MCF 10A (cell line): Measurements from ENCODE around the gene TCAF1. TPM values are rescaled to one million over a fixed set of nuclear protein-coding genes. Genes with fewer than 3 reads are reported as not detected.
A peak's percentile ranks its signal among the peaks of the same experiment; 100 is the strongest.

ENCODE experiments used
- Bru-seq: library from RNA; stranded (reverse); fragments of 400-500 nt; gene quantifications from one replicate; lab custom pipeline; 2021; lab: Mats Ljungman, UMichigan
- BruChase-seq, 2 experiments: library from RNA; stranded (reverse); fragments of 400-500 nt; gene quantifications; one replicate each; lab custom pipeline; 2021; lab: Mats Ljungman, UMichigan
- BruUV-seq: library from RNA; stranded (reverse); fragments of 400-500 nt; replicated peaks from 2 replicates; lab custom pipeline; 2021; lab: Mats Ljungman, UMichigan
- CTCF ChIA-PET: fragments of 300-600 bp; sonication (Branson Sonifier 250); formaldehyde crosslinking; extraction: SDS; loops from one replicate; lab custom pipeline; 2021; ENCODE audit warnings: antibody characterized with exemption, inconsistent platforms; lab: Yijun Ruan, JAX
- POLR2A ChIA-PET: fragments of 300-600, 350-650 bp; sonication (Branson Sonifier 250); formaldehyde crosslinking; extraction: SDS; loops from one replicate; lab custom pipeline; 2020; ENCODE audit warnings: antibody characterized with exemption, inconsistent platforms; lab: Yijun Ruan, JAX
- DNase-seq: peaks from one replicate; pipeline ENCODE4 v3.0.0-alpha.2; 2018; ENCODE audit not compliant: unreplicated experiment
- H3K27ac Mint-ChIP-seq: one replicate; pipeline ENCODE4 v1.8.0; 2022; ENCODE audit warnings: mild to moderate bottlenecking, low read depth, mixed read lengths; ENCODE audit not compliant: unreplicated experiment
- H3K27me3 Mint-ChIP-seq: one replicate; pipeline ENCODE4 v1.8.0; 2022; ENCODE audit warnings: mixed read lengths; ENCODE audit not compliant: insufficient read depth, unreplicated experiment
- H3K36me3 Mint-ChIP-seq: one replicate; pipeline ENCODE4 v1.8.0; 2022; ENCODE audit warnings: mild to moderate bottlenecking, moderate library complexity, mixed read lengths; ENCODE audit not compliant: insufficient read depth, unreplicated experiment
- H3K4me1 Mint-ChIP-seq: one replicate; pipeline ENCODE4 v1.8.0; 2022; ENCODE audit warnings: mixed read lengths; ENCODE audit not compliant: insufficient read depth, unreplicated experiment
- H3K4me3 Mint-ChIP-seq: one replicate; pipeline ENCODE4 v1.8.0; 2022; ENCODE audit warnings: mild to moderate bottlenecking, moderate library complexity, mixed read lengths; ENCODE audit not compliant: unreplicated experiment
- H3K9me3 Mint-ChIP-seq: one replicate; pipeline ENCODE4 v1.8.0; 2022; ENCODE audit warnings: mixed read lengths; ENCODE audit not compliant: unreplicated experiment
- intact Hi-C: fragments of 100-400 bp; cut with micrococcal nuclease; formaldehyde crosslinking; loops from 2 replicates; pipeline ENCODE4 v1.14.1; 2022
- long read RNA-seq: library from polyadenylated mRNA; stranded (forward); transcript quantifications from one replicate; pipeline ENCODE4 v2.0.0, GENCODE V29; 2022
- total RNA-seq: library from RNA; stranded (reverse); gene quantifications from 2 replicates; pipeline ENCODE4 v1.2.3, GENCODE V29; 2022
- TF ChIP-seq, protein P1 (sequence below): fragments of 200-600 bp; IDR thresholded peaks from one replicate; pipeline ENCODE4 v1.8.0; 2022; ENCODE audit warnings: antibody characterized with exemption, mild to moderate bottlenecking; ENCODE audit not compliant: unreplicated experiment

TCAF1 gene, protein sequence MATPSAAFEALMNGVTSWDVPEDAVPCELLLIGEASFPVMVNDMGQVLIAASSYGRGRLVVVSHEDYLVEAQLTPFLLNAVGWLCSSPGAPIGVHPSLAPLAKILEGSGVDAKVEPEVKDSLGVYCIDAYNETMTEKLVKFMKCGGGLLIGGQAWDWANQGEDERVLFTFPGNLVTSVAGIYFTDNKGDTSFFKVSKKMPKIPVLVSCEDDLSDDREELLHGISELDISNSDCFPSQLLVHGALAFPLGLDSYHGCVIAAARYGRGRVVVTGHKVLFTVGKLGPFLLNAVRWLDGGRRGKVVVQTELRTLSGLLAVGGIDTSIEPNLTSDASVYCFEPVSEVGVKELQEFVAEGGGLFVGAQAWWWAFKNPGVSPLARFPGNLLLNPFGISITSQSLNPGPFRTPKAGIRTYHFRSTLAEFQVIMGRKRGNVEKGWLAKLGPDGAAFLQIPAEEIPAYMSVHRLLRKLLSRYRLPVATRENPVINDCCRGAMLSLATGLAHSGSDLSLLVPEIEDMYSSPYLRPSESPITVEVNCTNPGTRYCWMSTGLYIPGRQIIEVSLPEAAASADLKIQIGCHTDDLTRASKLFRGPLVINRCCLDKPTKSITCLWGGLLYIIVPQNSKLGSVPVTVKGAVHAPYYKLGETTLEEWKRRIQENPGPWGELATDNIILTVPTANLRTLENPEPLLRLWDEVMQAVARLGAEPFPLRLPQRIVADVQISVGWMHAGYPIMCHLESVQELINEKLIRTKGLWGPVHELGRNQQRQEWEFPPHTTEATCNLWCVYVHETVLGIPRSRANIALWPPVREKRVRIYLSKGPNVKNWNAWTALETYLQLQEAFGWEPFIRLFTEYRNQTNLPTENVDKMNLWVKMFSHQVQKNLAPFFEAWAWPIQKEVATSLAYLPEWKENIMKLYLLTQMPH
- total RNA-seq (22.7 and 27.2 TPM in 2 replicates), Bru-seq, nascent RNA (percentile 71 among the genes with signal in this experiment), BruChase-seq, experiment 1, labeled RNA remaining after a 6-hour chase (percentile 75 among the genes with signal in this experiment), BruChase-seq, experiment 2, labeled RNA remaining after a 2-hour chase (percentile 71 among the genes with signal in this experiment)
- long read RNA-seq, full-length matches to known transcripts = 9 of 40 reads
- long read RNA-seq, partial matches to known transcripts = 14 of 40 reads
- long read RNA-seq, other reads (novel, unspliced or antisense) = 17 of 40 reads

DNA sequence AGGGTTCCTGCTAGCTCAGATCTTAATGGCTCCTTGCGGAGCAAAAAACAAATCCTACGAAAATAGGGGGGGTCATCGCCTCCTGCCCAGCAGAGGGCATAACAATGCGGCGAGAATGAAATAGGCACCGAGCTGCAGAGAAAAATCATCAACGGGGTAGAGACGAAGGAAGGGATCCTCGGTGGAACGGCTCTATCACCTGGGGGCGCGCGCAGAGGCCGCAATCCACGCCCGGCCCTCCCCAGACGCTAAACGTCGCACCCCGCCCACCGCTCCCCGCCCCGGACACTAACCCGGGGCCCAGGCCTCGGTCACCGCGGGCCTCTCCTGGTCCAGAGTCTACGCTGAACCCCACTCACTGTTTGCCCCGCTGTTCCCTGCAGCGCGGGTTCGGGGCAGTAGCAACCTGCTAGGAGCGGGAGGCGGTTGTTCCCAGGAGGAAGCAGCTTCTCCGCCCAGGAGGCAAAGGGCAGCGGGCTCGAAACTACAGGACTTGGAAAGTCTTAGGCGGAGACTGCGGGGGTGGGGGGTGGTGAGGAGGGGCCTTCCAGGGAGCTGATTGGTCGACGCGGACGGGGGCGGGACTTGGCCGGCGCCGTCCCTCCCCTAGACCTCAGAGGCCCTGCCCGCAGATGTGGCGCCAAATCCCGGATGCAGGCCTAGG lies at the start of gene TCAF1:
TSS of gene TCAF1 (minus strand) at position 509 of the 664 bp plus-strand sequence. CDS start 25,568 bp downstream, outside the sequence.
- ChIA-PET CTCF (interaction anchor here (0.6 to 2.6 kb wide), 16 partner anchors 9 to 1734 kb away, joined by 3 to 7 read pairs (median 4); no protein-coding TSS in a partner anchor), POLR2A (interaction anchor here (0.6 to 2.8 kb wide), 12 partner anchors 9 to 638 kb away, joined by 3 to 31 read pairs (median 4); partner anchors contain the start of gene GSTK1)
- Mint-ChIP-seq H3K4me1 (peaks cover 18% of the 10 kb centered on the region), H3K36me3 (no peaks in the 10 kb centered on the region), H3K4me3 (peak within 1 kb of the TSS; percentile 95), H3K27ac (peak within 1 kb of the TSS; percentile 93), H3K9me3 (no peaks in the 10 kb centered on the region), H3K27me3 (no peaks in the 10 kb centered on the region)
- TF ChIP-seq, protein P1, sequence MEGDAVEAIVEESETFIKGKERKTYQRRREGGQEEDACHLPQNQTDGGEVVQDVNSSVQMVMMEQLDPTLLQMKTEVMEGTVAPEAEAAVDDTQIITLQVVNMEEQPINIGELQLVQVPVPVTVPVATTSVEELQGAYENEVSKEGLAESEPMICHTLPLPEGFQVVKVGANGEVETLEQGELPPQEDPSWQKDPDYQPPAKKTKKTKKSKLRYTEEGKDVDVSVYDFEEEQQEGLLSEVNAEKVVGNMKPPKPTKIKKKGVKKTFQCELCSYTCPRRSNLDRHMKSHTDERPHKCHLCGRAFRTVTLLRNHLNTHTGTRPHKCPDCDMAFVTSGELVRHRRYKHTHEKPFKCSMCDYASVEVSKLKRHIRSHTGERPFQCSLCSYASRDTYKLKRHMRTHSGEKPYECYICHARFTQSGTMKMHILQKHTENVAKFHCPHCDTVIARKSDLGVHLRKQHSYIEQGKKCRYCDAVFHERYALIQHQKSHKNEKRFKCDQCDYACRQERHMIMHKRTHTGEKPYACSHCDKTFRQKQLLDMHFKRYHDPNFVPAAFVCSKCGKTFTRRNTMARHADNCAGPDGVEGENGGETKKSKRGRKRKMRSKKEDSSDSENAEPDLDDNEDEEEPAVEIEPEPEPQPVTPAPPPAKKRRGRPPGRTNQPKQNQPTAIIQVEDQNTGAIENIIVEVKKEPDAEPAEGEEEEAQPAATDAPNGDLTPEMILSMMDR = peak; percentile 39
- DNase-seq = peak; percentile 96
- intact Hi-C loops = loop anchor here (2.0 to 5.0 kb wide), 5 partner anchors 76 to 519 kb away; partner anchors contain the start of gene ZYX
- BruUV-seq = TSS peak; percentile 29

GRCh38 chr7:143948733-143949132 lies 46.8 kb upstream of the TCAF1 start:
- Mint-ChIP-seq H3K4me3 (no peak overlapping the region), H3K9me3 (peaks cover 13% of the 10 kb centered on the region), H3K4me1 (no peaks in the 10 kb centered on the region), H3K36me3 (no peaks in the 10 kb centered on the region), H3K27ac (no peak overlapping the region), H3K27me3 (peaks cover 24% of the 10 kb centered on the region)
- ChIA-PET POLR2A (no interaction called here), CTCF (interaction anchor here (1.1 kb wide), 1 partner anchor 31 kb away, joined by 3 read pairs; no protein-coding TSS in a partner anchor)
- TF ChIP-seq, protein P1 = no peak
- intact Hi-C loops = no loop called here
- BruUV-seq = no TSS peak
- DNase-seq = no peak

GRCh38 chr7:143947111-143947510 lies 45.1 kb upstream of the TCAF1 start:
- CTCF ChIA-PET = no interaction called here
- no peak overlapping the region for H3K4me3 Mint-ChIP-seq
- H3K27ac Mint-ChIP-seq = no peak overlapping the region
- H3K4me1 Mint-ChIP-seq = no peaks in the 10 kb centered on the region
- no peaks in the 10 kb centered on the region for H3K36me3 Mint-ChIP-seq
- POLR2A ChIA-PET = no interaction called here
- H3K9me3 Mint-ChIP-seq = peaks cover 13% of the 10 kb centered on the region
- TF ChIP-seq, protein P1 = no peak
- H3K27me3 Mint-ChIP-seq = peaks cover 27% of the 10 kb centered on the region
- no peak for DNase-seq
- intact Hi-C loops = no loop called here
- no TSS peak for BruUV-seq
